ENCODE results near the gene TMEM217.
"Not testable (repeated sequence)": the region's sequence is repeated elsewhere in the genome, so short reads cannot be mapped to it uniquely, and the experiment has no call there.

Gene TMEM217

GRCh38 chr6:37185949-37186720 is 71.8 kb downstream of the TMEM217 start:
- DNase-seq; H3K27me3 Mint-ChIP-seq; ATAC-seq (replicated peaks); H3K9me3 Mint-ChIP-seq; H3K27ac Mint-ChIP-seq; H3K36me3 Mint-ChIP-seq; H3K4me3 Mint-ChIP-seq: not testable (repeated sequence)
- H3K4me1 Mint-ChIP-seq, result peaks cover 12 to 13% of the 10 kb centered on the region in 2 donors

- Mint-ChIP-seq H3K27ac (peak overlapping the region; percentile 56), H3K4me3 (no peak overlapping the region), H3K4me1 (peaks cover 14 to 17% of the 10 kb centered on the region in 2 donors), H3K36me3 (no peaks in the 10 kb centered on the region), H3K27me3 (no peaks in the 10 kb centered on the region), H3K9me3 (no peaks in the 10 kb centered on the region)
- DNase-seq (peak; percentile 28), ATAC-seq (replicated peaks) (peak; percentile 99)
Observed at GRCh38 chr6:37182736-37183590, 75.0 kb downstream of the TMEM217 start.

GRCh38 chr6:37180610-37181009 is 77.3 kb downstream of the TMEM217 start:
- not testable (repeated sequence) for DNase-seq; H3K9me3 Mint-ChIP-seq; H3K27me3 Mint-ChIP-seq; ATAC-seq (replicated peaks); H3K4me3 Mint-ChIP-seq; H3K36me3 Mint-ChIP-seq
- Mint-ChIP-seq H3K4me1 (peaks cover 18 to 34% of the 10 kb centered on the region in 2 donors), H3K27ac (peak overlapping the region; percentile 31)

- H3K27me3 Mint-ChIP-seq, result no peaks in the 10 kb centered on the region
- H3K4me1 Mint-ChIP-seq, result peaks cover 20 to 39% of the 10 kb centered on the region in 2 donors
- H3K36me3 Mint-ChIP-seq, result peaks cover 4% of the 10 kb centered on the region in 2 donors
- H3K4me3 Mint-ChIP-seq, result no peak overlapping the region
- ATAC-seq (replicated peaks) (no peak), DNase-seq (no peak)
- no peak overlapping the region for H3K27ac Mint-ChIP-seq
- no peaks in the 10 kb centered on the region for H3K9me3 Mint-ChIP-seq
Observed at GRCh38 chr6:37180075-37180474, 77.9 kb downstream of the TMEM217 start.

GRCh38 chr6:37177935-37178517 is 79.9 kb downstream of the TMEM217 start:
- DNase-seq (no peak), ATAC-seq (replicated peaks) (no peak)
- H3K9me3 Mint-ChIP-seq, result no peaks in the 10 kb centered on the region
- peak overlapping the region; percentile 20 for H3K27ac Mint-ChIP-seq
- H3K4me1 Mint-ChIP-seq, result peaks cover 37 to 56% of the 10 kb centered on the region in 2 donors
- no peak overlapping the region for H3K4me3 Mint-ChIP-seq
- peaks cover 20 to 25% of the 10 kb centered on the region in 2 donors for H3K36me3 Mint-ChIP-seq
- no peaks in the 10 kb centered on the region for H3K27me3 Mint-ChIP-seq

- H3K4me1 Mint-ChIP-seq, result peaks cover 39 to 60% of the 10 kb centered on the region in 2 donors
- peaks cover 20 to 28% of the 10 kb centered on the region in 2 donors for H3K36me3 Mint-ChIP-seq
- ATAC-seq (replicated peaks) (peak; percentile 21 to 35), DNase-seq (no peak)
- H3K27me3 Mint-ChIP-seq, result no peaks in the 10 kb centered on the region
- peak overlapping the region; percentile 9 to 49 for H3K4me3 Mint-ChIP-seq
- H3K9me3 Mint-ChIP-seq, result no peaks in the 10 kb centered on the region
- H3K27ac Mint-ChIP-seq, result peak overlapping the region; percentile 65
Observed at GRCh38 chr6:37177077-37177934, 80.6 kb downstream of the TMEM217 start.

GRCh38 chr6:37176268-37177076 is 81.5 kb downstream of the TMEM217 start:
- Mint-ChIP-seq H3K9me3 (no peaks in the 10 kb centered on the region), H3K4me3 (peak overlapping the region in 1 of 2 donors; percentile 45), H3K27ac (no peak overlapping the region), H3K4me1 (peaks cover 46 to 69% of the 10 kb centered on the region in 2 donors), H3K36me3 (peaks cover 26 to 28% of the 10 kb centered on the region in 2 donors), H3K27me3 (no peaks in the 10 kb centered on the region)
- peak in 1 of 2 donors; percentile 8 for ATAC-seq (replicated peaks)
- no peak for DNase-seq

GRCh38 chr6:37175332-37176267 is 82.3 kb downstream of the TMEM217 start:
- H3K27me3 Mint-ChIP-seq, result no peaks in the 10 kb centered on the region
- peak overlapping the region; percentile 77 for H3K27ac Mint-ChIP-seq
- peak overlapping the region; percentile 45 to 47 for H3K4me3 Mint-ChIP-seq
- DNase-seq, result peak; percentile 61
- H3K9me3 Mint-ChIP-seq, result no peaks in the 10 kb centered on the region
- peaks cover 31 to 33% of the 10 kb centered on the region in 2 donors for H3K36me3 Mint-ChIP-seq
- ATAC-seq (replicated peaks), result peak; percentile 76 to 83
- H3K4me1 Mint-ChIP-seq, result peaks cover 47 to 75% of the 10 kb centered on the region in 2 donors

GRCh38 chr6:37174515-37175331 is 83.2 kb downstream of the TMEM217 start:
- DNase-seq (no peak), ATAC-seq (replicated peaks) (no peak)
- Mint-ChIP-seq H3K36me3 (peaks cover 31 to 33% of the 10 kb centered on the region in 2 donors), H3K4me1 (peaks cover 47 to 75% of the 10 kb centered on the region in 2 donors), H3K27me3 (no peaks in the 10 kb centered on the region), H3K4me3 (peak overlapping the region in 1 of 2 donors; percentile 44), H3K27ac (peak overlapping the region; percentile 51), H3K9me3 (no peaks in the 10 kb centered on the region)

- Mint-ChIP-seq H3K36me3 (peaks cover 31 to 33% of the 10 kb centered on the region in 2 donors), H3K27me3 (no peaks in the 10 kb centered on the region), H3K9me3 (no peaks in the 10 kb centered on the region), H3K4me1 (peaks cover 50 to 80% of the 10 kb centered on the region in 2 donors), H3K4me3 (peak overlapping the region; percentile 25 to 49), H3K27ac (peak overlapping the region; percentile 31)
- ATAC-seq (replicated peaks) (no peak), DNase-seq (no peak)
Observed at GRCh38 chr6:37174196-37174514, 83.8 kb downstream of the TMEM217 start.

- ATAC-seq (replicated peaks), result peak; percentile 20 to 24
- peak overlapping the region; percentile 40 to 49 for H3K4me3 Mint-ChIP-seq
Observed at GRCh38 chr6:37173493-37174195, 84.3 kb downstream of the TMEM217 start.

More at GRCh38 chr6:37173493-37174195, 84.3 kb downstream of the TMEM217 start:
- DNase-seq, result peak; percentile 37
- Mint-ChIP-seq H3K36me3 (peaks cover 31 to 33% of the 10 kb centered on the region in 2 donors), H3K9me3 (no peaks in the 10 kb centered on the region), H3K27me3 (no peaks in the 10 kb centered on the region), H3K4me1 (peaks cover 53 to 85% of the 10 kb centered on the region in 2 donors), H3K27ac (peak overlapping the region; percentile 51)
